ENCODE data around the gene ZNF229.
A peak's percentile ranks its signal among the peaks of the same experiment; 100 is the strongest.
"Not testable (repeated sequence)": the region's sequence is repeated elsewhere in the genome, so short reads cannot be mapped to it uniquely, and the experiment has no call there.

Gene ZNF229

DNA sequence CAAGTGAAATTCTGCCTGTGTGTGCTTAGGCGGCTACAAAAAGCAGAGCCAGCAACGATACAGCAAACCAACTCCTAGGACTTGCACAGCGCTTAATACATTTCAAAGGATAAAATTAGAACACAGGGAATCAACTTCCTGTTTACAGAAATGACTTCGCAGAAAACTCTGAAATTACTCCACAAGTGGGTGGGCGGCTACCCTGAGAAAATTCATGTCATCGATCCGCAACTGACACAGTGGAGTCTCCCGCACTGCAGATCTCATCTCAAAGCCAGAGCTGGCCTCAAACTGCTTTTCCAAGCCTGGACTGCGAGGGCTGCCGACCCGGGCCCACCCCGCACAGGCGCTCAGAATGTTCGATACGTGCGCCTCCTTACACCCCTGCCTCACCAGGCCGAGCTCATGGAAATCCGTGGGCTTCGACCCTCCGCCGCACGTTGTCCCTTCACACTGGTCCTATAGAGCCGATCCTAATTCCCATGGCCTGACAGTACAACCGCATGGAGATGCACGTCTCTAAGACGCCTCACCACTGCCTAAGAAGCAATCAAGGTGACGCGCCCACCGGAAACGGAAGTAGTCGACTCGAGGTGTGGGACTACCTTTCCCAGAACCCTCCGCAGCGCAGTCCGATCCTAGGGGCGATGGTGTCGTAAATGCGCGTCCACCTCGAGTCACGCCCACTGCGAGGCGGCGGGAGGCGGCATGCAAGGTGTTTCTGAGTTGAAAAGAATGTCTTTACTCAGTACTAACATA is at the start of gene ZNF229:
TSS of gene ZNF229 (minus strand) at position 557 of the 759 bp plus-strand sequence. CDS start 5,625 bp downstream, outside the sequence.
- DNase-seq (ENCODE audit: low read depth in 2 of 2), result peak; percentile 13 to 36

DNA sequence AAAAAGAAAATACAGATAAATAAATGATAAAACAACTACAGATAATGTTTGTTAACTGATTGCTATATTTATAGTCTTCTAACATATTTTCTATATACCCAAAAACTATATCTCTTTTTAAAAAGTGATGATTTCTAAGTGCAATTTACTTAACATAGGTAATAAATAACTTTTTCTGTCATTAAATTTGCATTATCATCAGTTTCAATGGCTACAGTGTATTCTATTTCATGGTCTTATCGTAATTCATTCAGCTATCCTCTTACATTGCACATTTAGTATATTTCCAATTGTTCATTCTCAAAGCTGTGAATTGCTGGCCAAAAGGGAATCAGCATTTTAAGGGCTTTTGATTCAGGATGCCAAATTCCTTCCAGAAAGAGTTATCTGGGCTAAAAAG is 48.4 kb upstream of the ZNF229 start:
- DNase-seq (ENCODE audit: low read depth in 2 of 2), result no peak

DNA sequence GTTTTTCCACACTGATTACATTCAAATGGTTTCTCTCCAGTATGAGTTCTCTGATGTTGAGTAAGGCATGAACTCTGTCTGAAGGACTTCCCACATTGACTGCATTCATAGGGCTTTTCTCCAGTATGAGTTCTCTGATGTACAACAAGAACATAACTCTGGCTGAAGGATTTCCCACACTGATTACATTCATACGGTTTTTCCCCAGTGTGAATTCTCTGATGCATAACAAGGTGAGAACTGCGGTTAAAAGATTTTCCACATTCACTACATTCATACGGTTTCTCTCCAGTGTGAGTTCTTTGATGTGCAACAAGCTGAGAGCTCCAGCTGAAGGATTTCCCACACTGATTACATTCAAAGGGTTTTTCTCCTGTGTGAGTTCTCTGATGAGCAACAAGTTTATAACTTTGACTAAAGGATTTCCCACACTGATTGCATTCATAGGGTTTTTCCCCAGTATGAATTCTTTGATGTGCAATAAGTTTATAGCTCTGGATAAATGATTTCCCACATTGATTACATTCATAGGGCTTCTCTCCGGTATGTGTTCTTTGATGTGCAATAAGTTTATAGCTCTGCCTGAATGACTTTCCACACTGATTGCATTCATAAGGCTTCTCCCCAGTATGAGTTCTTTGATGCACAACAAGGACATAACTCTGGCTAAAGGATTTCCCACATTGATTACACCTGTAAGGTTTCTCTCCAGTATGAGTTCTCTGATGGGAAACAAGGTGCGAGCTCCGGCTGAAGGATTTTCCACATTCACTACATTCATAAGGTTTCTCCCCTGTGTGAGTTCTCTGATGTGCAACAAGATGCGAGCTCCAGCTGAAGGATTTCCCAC is 28.5 kb upstream of the ZNF229 start:
- DNase-seq (ENCODE audit: low read depth in 2 of 2), result no peak

DNA sequence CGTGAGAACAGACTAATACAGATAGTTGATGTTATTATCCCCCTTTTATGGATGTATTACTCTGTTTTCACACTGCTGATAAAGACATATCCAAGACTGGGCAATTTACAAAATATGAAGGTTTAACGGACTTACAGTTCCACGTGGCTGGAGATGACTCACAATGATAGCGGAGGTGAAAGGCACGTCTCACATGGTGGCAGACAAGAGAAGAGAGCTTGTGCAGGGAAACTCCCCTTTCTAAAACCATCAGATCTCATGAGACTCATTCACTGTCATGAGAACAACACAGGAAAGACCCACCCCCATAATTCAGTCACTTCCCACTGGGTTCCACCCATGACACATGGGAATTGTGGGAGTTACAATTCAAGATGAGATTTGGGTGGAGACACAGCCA is 20.5 kb upstream of the ZNF229 start:
- DNase-seq (ENCODE audit: low read depth in 2 of 2), result not testable (repeated sequence)

- not testable (repeated sequence) for DNase-seq (ENCODE audit: low read depth in 2 of 2)
Measured at GRCh38 chr19:44462600-44463286, 14.5 kb upstream of the ZNF229 start.

GRCh38 chr19:44456016-44456415 is 7.7 kb upstream of the ZNF229 start:
- DNase-seq (ENCODE audit: low read depth in 2 of 2), result not testable (repeated sequence)

GRCh38 chr19:44455100-44455499 is 6.8 kb upstream of the ZNF229 start:
- DNase-seq (ENCODE audit: low read depth in 2 of 2), result no peak

GRCh38 chr19:44452367-44452766 is 4.1 kb upstream of the ZNF229 start:
- no peak for DNase-seq (ENCODE audit: low read depth in 2 of 2)

- DNase-seq (ENCODE audit: low read depth in 2 of 2), result no peak
Measured at GRCh38 chr19:44451687-44452086, 3.4 kb upstream of the ZNF229 start.

GRCh38 chr19:44438441-44438840 is 9.8 kb downstream of the ZNF229 start:
- DNase-seq (ENCODE audit: low read depth in 2 of 2), result no peak

DNA sequence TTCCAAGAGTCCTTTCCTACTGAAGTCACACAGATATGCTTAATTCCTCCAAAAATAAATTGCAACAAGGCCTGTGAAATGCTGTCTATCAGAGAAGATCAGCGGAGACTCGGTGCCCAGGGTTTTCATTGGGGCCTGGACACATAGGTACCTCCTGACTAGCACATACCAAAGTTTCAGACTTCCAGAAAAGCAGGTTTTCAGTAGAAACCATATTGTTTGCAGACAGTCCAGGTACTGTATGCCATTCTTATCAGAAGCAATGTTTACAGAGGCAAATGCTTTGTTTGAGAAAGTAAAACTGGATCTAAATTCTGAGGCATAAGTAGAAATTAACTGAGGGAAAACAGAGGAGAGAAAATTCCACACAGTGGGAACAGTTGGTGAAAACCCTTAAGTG is 12.8 kb downstream of the ZNF229 start:
- no peak for DNase-seq (ENCODE audit: low read depth in 2 of 2)

- DNase-seq (ENCODE audit: low read depth in 2 of 2), result no peak
Measured at GRCh38 chr19:44430956-44431355, 17.3 kb downstream of the ZNF229 start.

- DNase-seq (ENCODE audit: low read depth in 2 of 2), result not testable (repeated sequence)
Measured at GRCh38 chr19:44415553-44415952, 32.7 kb downstream of the ZNF229 start.

DNA sequence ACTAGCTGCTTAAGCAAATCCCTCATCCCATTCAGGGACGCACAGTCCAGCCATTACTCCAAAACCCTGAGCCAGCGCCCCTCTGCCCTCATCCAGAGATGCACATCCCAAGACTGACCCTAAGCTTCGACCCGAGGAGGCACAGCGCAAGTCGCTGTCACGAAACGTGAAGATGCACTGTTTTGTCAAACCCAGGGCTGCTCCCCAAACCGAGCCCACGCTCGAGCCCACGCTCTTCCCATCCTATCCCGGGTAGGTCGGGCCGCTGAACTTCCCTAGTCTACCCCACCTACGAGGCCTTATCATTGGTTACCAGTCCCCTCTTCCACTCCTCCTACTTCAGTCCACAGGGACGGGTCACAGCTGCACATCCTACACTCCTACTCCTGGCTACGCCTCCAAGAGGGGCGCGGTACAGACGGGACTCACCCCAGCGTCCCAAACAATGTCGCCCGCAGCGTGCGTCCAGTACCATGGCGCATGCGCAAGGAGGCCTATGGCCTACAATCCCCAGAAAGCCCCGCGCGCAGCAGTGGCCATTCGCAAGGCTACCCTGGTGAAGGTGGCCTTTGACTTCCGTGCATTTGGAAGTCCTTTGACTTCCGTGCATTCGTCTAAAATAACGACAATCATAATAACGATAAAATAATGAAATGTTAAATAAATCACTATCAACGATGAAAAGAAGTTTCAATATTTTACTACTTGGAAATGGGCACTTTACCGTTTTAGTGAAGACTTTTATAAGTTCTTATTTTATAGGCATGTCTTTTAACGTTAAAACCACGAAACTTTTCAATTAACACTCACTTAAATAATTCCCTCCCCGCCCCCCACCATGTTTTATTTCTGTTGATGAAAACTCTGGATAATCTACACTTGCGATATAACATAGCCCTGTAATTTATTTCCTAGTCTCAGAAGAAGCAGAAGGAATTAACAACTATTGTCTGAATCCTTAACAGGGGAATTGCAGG is 46.8 kb downstream of the ZNF229 start, which contains the start of gene ZNF285:
TSS of gene ZNF285 (minus strand) at position 470 of the 977 bp plus-strand sequence. CDS start 4,395 bp downstream, outside the sequence.
- peak; percentile 40 to 47 for DNase-seq (ENCODE audit: low read depth in 2 of 2)

- DNase-seq (ENCODE audit: low read depth in 2 of 2), result not testable (repeated sequence)
Measured at GRCh38 chr19:44389268-44389667, 59.0 kb downstream of the ZNF229 start.
